ENCODE results near the gene CFAP54. TPM values are rescaled to one million over a fixed set of nuclear protein-coding genes. Genes with fewer than 3 reads are reported as not detected.
"Not testable (repeated sequence)": the region's sequence is repeated elsewhere in the genome, so short reads cannot be mapped to it uniquely, and the experiment has no call there.

The CFAP54 gene
- total RNA-seq, 1 donor from 2014 or later = 1.8 TPM

DNA sequence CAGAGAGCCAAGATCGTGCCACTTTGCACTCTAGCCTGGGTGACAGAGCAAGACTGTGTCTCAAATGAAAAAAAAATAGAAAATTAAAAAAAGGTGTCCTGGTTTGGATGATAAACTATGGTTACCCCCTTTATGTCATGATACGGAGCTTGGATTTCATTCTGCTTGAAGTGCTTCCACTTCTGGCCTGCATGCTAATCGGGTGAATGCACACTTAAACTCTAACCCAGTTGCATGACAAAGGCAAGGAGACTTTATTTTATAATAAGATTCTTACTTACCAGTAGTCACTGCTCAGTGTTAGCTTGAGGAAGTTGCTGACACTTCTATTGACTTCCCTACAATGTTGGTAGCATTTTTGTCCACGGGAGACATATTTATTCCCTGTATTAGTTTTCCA is 24.3 kb downstream of the CFAP54 start:
- DNase-seq = no peak

DNA sequence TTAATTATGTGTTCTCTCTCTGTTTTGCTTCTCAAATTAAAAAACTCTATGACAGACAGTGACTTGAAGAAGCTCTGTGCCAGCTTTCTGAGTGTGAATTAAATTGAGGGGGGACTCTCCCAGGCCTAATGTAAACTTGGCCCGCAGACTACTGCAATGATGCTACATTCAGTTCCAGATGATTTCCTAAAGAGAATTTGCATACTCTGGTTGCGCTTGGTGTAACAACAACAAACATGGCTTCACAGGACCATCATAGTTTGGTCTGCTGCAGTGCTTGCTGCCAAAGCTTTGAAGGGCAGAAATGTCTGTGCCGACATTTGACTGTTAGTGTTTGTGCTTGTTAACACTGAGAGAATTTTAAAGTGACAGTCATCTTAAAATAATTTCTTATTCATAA is 25.0 kb downstream of the CFAP54 start:
- peak; percentile 29 for DNase-seq

DNA sequence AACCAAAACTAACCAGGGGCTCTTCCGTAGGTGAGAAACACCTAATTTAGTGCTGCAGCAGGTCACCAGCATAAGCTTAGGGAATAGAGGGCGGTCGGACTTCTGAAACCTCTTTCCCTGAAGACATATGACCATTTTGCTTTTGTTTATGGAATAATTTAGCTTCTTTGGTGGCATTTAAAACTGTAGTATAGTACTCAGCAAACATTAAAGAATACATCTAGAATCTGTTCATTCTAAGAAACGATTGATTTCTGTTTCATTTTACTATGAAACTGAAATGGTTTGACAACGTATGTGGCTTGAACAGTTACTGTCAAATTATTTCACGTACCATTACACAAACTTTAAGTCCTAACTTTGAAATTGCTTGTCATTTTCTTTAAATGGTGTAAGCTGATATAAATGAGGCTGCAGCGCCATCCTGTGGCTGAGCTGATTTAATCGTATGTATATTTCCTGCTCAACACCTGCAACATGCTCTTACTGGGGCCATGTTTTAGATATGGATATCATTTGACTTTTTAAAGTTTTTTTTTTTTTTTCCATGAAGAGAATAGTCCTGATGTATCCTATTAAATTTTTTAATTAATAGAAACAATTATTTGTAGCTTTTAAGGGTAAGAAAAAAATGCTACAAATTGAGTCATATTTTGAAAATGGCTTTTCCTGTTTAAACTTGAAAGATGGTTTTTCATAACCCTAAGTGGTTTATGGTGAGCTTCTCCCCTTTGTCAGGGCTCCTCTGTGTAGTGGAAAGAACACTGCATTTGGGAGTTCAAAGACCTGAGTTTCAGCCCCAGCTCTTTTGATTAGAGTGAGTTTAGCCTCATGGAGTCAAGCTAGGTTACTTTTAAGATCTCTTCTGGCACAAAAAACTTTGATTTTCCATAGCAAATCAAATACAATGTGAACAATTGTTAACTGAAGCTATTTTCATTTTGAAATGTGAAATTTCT is 27.4 kb downstream of the CFAP54 start:
- peak; percentile 53 for DNase-seq

DNA sequence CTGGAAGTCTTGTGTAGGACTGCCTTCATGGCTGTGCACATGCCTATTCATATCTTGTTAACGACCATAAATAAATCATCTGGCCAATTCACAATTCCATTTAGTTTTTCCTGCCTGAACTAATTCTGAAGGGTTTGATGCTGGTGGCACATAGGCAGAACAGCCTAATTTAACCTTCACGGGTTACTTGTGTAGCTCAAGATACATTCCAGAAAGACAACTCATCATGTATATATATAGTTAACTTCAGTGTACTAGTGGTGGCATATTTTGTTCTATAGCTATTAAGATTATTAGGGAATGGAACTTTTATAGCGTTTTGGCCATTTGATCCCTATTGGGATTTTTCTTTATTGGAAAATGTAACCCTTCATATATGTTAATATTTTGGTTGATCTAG is 31.4 kb downstream of the CFAP54 start:
- DNase-seq = no peak

DNA sequence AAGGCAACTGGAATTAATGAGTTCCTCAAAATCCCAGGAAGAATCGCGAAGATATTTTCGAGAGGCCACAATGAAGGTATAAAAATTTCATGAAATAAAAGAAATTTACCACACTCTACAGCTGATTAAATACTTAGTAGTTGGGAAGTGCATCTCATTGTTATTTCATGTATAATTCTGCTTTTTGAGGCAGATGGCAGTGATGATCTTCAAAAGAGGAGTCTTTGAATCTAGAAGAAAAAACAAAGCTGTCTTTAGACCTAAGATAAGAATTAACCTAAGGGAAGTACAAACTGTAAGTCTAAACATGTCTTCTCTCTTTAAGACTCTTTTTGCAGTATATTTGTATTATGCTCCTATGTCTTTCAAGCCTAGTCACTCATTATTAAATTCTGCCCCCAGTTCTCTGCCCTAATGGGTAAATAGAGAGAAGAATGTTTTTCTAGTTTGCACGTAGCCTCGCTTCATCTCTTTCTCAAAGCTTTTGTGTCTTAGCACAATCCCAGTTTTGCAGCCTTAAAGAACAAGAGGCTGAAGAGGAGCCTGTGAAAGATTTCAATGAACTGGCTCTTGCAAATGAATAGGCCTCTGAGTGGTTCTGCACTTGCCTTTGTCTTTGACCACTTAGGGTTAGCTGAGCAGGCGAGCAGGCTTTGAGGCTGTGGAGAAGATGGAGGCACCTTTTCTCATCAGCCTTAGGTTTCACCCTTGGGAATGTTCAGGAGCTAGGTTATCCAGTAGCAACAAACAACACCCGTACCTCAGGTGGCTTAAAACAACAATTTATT is 32.7 kb downstream of the CFAP54 start:
- DNase-seq = no peak

DNA sequence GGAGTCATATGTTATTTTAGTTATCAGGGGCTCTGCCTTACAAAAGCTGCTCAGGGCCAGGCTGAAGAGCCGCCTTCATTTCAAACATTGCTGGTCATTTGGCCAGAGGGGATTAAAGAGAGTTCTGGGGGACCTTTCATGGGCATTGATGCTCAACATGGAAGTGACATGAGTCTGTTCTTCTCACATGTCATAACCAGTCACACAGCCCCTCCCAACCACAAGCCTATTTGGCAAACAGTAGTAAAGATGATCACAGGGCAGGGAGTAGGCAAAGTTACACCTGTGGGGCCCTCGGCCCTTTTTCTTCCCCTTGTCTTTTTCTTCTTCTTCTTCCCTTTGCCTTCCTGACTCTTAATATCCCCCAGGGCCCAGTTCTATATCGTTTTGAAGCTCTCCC is 33.3 kb downstream of the CFAP54 start:
- DNase-seq = no peak

DNA sequence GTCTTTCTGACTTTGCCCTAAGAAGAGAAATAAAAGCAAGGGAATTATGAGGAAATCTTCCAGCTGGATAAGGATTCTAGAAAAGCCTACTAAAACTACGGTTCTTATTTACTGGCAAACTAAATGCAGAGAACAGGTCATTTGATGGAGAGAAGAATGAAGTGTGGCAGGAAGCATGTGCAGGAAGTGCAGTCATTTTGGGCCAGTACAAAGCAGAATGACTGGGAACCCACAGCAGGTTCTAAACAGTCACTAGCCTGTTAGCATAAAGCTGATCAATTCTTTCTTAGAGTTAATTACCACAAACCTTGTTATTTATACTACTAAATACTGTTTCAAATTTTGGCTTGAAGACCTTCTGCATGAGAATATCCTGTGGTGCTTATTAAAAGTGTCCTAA is 36.7 kb downstream of the CFAP54 start:
- DNase-seq = no peak

DNA sequence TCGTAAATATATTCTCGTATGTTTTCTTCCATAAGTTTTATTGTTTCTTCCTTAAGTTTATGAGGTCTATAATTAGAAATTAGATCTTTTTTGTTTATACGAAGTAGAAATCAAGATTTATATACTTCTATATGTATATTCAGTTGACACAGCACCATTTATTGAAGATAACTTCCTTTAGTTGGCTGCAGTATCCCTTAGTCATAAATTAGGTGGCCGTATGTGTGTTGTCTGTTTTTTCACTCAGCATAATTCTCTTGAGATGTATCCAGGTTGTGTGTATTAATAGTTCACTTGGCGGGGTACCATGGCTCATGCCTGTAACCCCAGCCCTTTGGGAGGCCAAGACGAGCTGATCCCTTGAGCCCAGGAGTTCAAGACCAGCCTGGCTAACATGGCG is 40.5 kb downstream of the CFAP54 start:
- no peak for DNase-seq

DNA sequence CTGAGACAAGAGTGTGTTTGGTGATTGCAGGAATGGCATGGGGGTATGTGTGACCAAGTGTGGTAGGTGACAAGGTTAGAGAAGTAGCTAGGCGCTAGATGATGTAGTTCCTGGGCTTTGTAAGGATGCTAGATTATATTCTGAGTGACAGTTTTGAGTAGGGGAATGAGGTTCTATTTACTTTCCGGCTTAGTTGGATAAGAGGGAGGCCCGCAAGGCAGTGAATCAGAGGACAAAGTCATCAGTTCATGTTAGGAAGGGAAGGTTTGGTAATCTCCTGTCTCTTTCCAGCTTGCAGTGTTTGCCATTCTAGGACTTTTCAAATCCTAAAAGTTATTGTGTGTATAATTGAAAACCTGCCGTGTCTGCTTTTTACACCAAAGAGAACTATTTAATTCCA is 45.0 kb downstream of the CFAP54 start:
- DNase-seq = no peak

DNA sequence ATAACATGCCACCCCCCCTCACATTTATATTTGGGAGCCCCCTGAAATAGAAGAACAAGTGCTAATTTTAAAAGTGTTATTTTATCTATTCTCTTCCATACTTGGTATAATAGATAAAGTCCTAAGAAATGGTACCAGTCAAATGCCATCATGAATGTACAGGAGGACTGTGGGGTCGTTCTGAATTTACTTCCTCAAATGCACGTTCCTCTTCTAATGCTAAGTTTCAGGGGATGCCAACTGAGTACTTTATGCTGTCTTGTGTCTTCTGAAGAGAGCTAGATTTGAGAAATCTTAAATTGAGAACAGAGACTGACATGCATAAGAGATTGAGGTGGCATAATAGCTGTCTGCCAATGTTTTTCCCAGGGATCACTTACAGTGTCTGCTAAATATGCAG is 59.0 kb downstream of the CFAP54 start:
- DNase-seq = no peak

DNA sequence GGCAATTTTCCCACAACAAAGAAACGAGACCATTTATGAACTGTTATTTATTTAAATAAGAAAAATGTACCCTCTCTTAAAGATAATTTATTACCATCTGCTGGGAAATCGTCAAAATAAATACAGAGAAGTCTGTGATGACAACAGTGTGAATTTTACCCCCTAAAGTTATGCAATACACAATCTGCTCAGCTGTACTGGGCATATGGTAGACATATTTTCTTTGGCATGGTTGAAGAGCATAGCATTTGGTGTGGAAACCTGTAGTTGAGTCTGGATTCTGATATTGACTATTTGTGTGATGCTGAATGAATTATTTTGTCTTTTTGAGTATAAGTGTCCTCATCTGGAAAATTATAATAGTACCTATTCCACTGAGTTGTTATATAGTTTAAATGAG is 60.0 kb downstream of the CFAP54 start:
- no peak for DNase-seq

DNA sequence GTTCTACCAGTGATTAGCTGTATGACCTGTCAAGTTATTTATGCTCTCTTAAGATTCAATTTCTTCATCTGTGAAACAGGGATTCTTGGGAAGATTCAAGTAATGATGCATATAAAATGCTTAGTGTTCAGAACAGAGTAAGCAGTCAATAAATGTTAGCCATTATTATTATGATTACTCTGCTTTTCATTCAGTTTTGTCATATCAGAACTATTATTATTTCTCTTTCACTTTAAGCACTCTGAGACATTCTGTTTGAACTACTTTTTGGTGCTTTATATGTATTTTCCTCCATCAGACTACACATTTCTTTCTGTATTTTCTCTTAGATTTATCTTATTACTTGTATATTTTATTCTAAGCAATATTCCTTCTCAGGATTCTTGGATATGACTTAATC is 81.2 kb downstream of the CFAP54 start:
- no peak for DNase-seq

DNA sequence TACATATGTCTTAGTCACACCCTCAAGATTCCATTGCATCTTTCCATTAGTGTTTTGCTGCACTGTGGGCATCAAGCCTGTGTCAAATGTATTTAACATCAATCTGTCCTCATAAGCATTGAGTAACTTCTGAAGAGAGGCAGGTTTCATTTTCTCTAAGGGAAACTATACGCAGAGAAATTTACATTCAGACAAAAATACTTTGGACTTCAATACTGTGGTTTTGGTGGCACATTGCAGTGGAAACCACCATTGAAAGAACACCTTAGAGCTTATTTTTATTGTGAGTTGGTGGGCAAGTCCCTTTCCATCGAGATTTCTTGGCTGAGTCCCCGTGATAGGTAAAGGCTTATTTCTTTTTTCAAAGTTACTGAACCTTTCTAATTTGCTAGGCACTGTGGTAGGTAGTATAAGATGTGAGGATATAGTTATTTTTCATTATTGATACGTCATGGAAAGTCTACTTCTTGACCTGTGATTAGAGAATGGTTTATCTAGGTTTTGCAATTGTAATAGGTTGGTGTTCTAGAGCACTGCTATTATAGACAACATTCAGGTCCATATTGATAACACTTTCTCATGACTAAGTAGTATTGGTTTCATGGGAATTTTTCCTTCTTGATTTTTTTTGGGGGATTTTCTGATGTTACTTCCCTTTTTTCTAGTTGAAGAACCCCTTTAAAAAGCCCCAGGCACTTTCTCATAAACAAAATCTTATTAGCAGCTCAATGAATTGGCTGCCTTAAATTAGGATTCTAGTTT is 81.9 kb downstream of the CFAP54 start:
- no peak for DNase-seq

DNA sequence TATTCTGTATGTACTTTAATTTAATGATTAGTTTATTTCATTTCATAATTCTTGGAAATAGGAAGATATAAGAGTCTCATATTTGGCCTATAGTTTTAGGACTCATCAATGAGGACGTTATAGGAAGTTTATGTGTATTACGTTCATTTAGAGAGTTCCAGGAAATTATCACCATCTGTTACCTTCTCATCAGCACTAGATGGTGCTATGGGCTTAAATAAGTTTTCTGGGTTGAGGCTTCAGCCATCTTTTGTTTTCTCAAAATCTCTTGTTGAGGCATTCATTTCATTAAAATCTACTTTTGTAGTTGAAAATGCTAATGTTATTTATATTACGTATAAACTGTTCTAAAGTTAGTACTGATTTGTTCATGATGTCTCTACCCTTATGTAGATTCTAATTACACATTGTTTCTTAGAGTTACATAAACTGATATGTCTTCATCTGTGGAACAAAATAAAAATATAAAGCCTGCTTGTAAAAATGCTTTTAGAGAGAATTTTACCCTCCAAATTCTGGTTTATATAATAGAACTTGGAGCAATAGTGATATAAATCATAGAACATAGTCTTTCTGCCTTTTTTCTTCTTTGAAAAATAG is 89.2 kb downstream of the CFAP54 start:
- peak; percentile 47 for DNase-seq

DNA sequence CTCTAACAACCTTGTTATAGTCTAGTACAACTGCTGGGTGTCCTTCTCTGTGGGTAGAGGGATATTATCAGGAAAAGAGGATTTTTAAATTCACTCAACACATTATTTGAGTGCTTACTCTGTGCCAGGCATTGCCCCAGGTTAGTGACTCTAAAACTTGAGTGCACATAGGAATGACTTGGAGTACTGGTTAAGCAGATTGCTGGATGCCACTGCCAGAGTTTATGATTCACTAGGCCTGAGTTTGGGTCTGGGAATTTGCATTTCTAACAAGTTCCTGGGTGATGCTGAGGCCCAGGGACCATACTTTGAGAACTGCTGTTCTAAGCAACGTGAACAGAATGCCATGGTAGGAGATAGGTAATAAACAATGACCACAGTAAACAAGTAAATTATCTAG is 96.6 kb downstream of the CFAP54 start:
- no peak for DNase-seq

DNA sequence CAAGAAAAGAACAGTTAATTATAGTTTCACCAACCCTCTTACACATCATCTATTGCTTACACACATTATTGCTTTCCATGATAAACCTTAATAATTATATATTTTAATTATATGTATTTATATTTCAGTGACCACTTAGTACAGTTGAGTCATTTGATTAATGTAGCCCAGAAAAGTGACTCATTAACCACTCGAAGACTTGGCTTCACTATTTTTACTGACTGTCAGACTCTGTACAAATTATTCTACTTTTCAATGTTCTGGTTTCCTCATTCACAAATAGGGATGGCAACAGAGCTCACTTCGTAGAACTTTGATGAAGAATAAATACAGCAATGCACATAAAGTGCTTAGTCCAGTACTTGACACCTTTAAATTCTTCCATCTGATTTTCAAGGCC is 98.3 kb downstream of the CFAP54 start:
- DNase-seq = no peak

DNA sequence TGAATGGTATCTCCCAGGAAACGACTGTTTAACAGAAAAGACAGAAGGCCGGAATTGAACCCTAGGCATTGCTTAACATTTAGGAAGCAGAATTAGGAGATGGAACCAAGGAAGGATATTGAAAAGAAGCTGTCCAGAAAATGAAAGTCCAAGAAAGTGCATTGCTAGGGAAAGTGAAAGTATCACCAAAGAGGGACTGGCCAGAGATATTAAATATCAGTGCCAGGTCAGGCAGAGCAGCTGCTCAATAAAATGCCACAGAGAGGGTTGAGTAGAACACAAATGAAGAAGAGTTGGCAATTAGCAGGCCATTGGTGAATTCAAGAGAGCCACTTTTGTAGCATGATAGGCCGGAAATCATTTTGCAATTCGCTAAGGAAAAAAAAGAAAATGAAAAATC is 101.6 kb downstream of the CFAP54 start:
- DNase-seq = no peak

DNA sequence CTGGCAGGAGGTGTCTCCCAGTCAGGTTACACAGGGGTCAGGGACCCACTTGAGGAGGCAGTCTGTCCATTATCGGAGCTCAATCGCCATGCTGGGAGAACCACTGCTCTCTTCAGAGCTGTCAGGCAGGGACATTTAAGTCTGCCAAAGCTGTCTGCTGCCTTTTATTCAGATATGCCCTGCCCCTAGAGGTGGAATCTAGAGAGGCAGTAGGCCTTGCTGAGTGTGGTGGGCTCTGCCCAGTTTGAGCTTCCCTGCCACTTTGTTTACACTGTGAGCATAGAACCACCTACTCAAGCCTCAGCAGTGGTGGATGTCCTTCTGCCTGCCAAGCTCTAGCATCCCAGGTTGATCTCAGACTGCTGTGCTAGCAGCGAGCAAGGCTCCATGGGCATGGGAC is 115.0 kb downstream of the CFAP54 start:
- DNase-seq = not testable (repeated sequence)

DNA sequence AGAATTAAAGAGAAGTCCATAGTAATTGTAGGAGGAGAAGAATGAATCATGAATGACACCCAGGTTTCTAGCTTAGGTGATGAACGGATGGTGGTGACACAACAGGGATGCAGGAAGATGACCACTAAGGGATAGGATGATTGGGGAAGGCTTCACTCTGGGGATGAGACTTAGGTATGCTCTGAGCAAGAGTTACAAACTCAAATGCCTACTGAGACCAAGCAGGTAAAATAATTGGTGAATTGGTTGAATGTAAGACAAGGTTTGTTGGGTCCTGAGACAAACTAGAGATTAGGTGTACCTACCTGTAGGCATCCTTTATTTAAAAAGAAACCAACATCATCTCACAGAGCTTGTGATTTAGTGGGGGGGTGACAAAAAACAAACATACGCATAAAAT is 116.3 kb downstream of the CFAP54 start:
- DNase-seq = no peak

DNA sequence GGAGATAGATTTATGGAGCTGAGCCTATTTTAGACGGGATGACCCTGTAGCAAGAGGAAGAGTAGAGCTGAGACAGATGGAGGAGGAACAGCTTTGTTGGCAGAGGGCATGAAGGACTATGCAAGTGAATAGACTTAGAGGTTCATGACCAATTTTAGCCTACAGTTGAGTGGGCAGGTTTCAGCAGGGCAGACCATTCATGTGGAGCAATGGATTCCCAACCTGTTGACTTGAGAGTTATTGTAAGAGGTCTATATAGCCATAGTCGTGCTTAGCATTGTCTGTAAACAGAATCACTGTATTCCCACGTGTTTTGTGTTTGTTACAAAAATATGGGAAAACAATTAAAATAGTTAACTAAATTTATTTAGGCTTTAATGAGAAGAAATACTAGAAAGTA is 116.8 kb downstream of the CFAP54 start:
- no peak for DNase-seq

DNA sequence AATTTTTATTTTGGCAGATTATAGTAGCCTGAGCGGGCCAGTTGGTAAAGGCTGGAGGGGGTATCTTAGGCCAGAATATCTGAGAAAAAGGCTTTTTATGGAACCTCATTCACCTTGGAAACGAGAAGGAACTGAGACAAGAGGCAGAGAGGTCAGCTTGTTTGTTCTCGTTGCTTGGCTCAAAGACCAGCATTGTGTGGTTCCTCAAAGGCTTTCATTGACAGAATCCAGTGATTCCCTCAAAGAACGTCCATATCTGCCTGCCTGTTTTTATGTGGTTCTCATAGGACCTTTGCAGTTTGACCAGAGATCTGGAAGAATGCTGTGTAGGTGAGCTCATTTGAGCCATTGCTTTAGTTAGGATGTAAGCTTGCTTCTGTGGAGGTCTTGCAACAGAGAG is 117.3 kb downstream of the CFAP54 start:
- DNase-seq = no peak

DNA sequence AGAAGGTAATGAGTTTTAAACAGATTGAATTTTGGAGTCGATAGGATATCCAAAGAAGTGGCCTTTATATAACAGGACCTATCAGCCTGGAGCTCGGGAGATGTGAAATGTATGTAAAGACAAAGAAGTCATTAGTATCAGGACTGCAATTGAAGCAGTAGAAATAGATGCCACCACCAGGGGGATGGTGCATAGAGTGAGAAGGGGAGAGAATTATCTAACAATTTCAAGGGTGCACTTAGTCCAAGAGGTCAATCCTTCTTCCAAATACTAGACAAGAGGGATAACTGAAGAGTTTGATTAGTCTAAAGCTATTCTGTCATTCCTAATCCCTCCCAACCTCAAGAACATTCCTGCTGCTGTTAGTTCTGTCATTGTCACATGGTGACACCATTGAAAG is 127.8 kb downstream of the CFAP54 start:
- no peak for DNase-seq

Measured in skin of body (tissue), 2 donors.